GM19240 (cell line): ENCODE data around the gene TRAK2.
"Not testable (repeated sequence)": the region's sequence is repeated elsewhere in the genome, so short reads cannot be mapped to it uniquely, and the experiment has no call there.

ENCODE experiments used
- DNase-seq: peaks from one replicate; pipeline ENCODE4 v3.0.0; 2011; ENCODE audit warnings: low spot score; ENCODE audit not compliant: insufficient read length

TRAK2 gene

DNA sequence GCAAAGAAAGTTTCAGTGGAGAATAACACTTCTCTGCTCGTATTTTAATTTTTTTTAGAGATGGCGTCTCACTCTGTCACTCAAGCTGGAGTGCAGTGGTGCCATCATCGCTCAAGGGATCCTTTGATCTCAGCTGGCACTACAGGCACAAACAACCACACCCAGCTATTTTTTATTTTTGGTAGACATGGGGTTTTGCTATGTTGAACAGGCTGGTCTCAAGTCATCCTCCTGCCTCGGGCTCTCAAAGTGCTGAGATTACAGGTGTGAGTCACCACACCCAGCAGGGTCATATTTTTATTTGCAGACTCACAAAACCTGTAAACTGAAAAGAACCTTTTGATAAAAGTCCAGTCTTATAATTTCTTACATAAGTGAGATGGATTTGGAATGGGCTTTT lies 2.6 kb downstream of the TRAK2 start:
- DNase-seq = no peak

DNA sequence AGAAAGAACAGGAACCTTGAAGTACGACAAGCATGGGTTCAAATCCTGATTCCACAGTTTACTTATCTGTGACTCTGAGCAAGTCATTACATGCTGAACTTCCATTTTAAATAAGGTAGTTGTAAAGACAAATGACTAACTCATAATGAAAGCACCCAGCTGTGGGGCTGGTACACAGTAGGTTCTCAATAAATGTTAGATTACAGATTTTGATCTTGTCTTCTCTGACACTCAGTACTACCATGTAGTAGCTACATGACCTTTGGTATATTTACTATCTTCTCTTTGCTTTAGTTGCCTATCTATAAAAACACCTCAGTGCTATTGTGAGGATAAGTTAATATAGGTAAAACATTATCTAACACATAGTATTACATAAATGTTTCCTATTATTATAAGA lies 3.2 kb downstream of the TRAK2 start:
- no peak for DNase-seq

DNA sequence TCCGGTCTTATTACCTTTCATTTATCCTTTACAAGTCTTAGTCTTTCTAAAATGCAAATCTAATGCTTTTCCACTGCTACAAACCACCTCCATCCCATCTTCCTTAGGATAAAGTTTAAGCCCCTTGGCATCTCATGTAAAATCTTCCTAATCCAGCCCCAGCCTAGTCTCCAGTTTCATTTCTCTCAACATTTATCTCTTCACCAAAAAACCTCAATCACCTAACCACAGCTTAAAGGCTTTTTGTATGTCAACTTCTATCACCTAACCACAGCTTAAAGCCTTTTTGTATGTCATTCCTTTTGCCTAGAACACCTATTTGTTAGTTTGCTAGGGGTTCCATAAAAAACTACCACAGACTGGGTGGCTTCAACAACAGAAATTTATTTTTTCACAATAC lies 4.2 kb downstream of the TRAK2 start:
- no peak for DNase-seq

DNA sequence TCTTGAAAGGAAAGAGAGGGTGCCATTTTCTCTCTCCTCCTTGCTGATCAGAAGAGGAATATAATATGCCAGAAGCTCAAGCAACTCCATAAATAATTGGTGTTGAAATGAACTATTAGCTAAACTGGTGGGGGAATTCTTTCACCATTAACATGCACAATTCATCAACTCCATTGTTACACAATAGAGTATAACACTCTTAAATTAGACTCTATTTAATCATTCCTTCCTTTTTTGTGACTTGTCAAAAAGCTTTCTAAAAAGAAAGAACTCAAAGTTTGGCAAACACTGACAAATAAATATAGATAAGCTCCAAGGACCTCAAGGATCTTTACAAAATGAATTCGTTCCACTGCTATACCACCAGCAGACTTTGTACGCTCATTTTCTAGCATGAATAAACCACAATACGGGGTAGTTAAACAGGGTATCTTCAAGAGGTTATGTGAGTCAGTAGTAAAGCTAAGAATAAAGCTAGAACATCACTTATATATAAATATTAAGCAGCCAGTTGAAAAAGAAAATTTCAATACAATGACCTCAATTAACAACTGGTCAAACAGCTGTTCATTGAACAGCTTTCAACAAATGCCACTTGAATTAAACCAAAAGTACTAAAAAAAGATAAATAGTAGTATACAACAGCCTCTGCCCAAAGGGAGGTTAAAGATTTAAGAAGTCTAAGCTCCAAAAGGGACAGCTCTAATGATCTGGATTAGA lies 6.4 kb downstream of the TRAK2 start:
- no peak for DNase-seq

DNA sequence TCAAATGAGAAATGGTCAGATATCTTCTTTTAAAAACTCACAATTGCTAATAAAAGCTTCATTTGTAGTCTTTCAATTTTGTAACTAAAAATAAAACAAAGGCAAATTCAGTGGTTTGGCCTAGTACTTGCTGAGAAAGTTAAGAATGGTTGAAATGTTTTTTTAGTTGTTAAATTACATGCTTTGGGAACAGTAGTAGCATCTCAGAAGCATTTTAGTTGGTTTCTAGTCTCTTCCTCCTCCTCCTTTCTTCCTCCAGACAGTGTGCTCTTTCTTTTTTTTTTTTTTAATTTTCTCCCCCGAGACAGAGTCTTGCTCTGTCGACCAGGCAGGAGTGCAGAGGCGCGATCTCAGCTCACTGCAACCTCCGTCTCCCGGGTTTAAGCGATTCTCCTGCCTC lies 9.8 kb downstream of the TRAK2 start:
- no peak for DNase-seq

DNA sequence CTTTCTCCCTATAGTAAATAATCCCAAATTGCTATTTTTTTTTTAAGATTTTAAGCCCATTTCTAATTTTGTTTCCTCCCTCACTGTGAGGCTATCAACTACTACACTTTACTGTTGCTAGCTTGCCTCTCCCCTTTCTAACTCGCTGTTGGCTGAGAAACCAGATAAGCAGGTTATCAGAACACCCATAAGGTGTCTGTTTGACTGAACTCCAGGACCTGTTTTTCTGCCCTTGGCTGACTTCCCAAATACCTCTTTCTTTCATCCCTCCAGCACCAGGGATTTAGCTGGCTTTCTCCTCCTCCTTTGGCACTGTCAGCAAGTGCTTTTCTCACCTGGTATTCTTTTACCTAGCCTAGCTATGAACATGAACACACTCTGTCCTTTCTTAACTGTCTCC lies 11.1 kb downstream of the TRAK2 start:
- DNase-seq = no peak

DNA sequence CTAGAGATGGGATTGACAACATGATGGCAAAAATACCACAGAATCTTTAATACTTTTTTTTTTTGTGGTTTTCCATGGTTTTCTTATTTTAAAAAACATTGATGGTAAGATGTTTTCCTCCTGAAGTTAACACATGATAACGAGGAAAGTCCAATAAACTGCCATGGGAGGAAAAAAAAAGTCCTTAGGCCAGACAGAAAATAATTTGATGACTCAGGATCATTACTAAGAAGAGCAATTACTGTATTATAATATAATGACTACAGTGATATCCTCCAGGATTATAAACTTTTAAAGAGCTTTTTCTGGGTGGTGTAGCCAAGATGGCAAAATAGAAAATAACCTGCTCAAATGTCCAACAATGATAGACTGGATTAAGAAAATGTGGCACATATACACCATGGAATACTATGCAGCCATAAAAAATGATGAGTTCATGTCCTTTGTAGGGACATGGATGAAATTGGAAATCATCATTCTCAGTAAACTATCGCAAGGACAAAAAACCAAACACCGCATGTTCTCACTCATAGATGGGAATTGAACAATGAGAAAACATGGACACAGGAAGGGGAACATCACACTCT lies 11.8 kb downstream of the TRAK2 start:
- DNase-seq = not testable (repeated sequence)

DNA sequence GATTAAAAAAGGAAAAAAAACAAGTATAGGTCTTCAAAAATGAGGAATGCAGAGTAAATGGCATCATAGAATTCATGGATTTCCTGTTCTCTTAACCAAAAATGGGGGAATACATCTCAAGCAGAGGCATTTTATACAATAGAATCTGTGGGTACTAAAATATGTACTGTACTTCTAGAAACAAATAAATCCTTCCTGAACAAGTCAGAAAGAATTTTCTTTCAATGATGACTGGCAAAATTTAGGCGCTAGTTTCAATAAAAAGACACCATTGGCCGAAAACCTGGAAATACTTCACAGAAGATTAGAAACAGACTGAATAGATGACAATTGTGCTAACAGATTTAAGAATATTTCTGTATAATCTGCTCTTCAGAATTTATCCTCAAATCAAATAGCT lies 15.1 kb downstream of the TRAK2 start:
- no peak for DNase-seq

DNA sequence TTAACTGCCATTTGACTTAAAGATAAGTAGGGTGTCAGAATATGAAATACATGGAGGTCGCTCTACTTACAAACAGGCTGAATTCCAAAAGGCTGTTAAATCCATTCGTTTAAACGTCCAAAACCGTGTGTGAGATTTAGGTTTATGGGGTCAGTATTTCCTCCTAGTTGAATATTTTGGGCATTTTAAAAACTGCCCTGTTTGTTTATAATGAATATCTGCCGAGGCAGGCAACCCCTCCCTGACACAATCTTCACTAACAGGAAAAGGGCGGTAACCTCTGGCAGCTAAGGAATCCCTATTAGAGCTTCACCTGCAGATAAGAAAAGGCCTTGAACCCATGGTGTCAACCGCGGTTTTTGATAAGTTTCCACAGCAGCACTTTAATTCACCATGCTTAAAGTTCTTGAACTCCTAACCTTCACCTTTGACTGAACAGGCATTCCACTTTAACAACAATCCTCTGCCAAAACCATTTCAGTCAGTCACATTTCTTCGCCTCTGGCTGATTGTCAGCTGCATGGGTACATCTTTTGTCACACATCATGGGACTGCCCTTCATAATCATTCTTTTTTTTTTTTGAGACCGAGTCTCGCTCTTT lies 17.8 kb downstream of the TRAK2 start:
- no peak for DNase-seq

DNA sequence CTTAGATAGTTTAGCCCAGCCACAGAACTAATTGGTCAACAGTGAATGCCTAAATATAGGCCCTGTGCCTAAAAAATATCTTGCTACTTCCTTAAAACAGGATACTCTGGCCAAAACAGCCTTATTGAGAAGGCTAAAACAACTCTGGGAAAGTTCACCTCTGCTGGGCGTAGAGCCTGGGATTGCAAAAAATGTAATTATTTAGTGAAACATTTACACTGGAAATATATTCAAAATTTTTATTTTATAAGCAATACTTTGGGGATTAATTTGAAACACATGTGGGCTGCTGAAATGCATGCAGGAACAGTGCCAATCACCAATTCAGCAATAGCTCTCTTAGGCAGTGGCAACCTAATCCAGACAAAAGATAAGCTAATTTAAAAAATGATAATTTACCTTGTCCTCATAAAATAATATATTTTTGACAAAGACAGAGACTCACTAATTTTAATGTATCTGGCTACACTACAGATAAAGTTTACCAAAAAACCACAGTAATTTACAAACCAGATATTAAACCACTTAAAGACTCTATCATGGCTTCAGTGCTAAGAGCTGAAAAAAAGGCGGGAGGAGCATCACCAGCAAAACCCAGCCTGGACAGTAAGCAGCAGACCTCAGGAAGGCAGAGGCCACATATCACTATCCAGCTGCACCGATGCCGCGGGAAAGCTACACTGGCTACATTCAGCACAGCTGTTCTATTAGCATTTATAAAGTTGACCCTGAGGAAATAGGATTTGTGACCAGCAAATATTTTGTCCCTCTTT lies 18.5 kb downstream of the TRAK2 start:
- DNase-seq = no peak

DNA sequence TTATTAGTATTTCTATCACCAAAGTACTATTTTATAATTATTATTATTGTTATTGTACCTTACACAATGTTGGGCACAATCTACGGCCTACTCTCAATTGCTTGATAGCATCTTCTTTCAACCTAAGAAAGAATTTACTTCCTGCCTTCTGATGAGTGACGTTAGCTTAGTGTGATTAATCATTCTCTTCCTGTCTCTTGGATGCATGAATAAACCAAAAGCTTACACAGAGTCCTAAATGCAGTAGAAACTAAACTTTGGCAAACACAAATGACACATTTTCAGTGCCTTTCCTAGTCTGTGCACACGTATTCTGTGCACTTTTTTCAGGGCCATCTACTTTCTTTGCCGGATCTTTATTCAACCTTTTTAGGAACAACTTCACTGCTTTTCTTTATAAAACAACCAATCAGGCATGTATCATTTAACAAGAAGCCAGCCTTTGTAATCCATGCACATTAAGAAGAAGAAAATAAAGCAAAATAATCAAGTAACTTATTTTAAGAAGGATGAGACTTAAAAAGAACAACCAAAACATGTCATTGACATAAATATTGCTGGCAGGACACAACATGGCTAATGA lies 19.1 kb downstream of the TRAK2 start:
- no peak for DNase-seq

DNA sequence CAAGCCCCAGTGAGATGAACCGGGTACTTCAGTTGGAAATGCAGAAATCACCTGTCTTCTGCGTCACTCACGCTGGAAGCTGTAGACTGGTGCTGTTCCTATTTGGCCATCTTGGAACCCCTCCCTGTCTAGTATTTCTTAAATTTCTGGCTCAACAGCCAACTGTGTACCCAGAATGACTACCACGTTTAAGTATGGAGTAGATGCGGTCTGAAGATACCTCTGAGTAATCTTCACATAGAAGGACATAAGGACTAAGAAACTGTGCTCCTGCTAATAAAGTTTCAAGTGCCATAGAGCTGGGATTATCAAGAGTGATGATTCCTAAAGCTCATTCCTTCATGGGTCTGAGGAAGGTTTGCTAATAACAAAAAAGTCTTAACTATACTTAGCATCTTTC lies 20.4 kb downstream of the TRAK2 start:
- no peak for DNase-seq

DNA sequence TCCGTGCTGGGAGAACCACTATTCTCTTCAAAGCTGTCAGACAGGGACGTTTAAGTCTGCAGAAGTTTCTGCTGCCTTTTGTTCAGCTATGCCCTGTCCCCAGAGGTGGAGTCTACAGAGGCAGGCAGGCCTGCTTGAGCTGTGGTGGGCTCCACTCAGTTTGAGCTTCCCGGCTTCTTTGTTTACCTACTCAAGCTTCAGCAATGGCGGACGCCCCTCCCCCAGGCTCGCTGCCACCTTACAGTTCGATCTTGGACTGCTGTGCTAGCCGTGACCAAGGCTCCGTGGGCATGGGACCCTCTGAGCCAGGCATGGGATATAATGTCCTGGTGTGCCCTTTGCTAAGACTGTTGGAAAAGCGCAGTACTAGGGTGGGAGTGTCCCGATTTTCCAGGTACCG lies 20.9 kb downstream of the TRAK2 start:
- not testable (repeated sequence) for DNase-seq

DNA sequence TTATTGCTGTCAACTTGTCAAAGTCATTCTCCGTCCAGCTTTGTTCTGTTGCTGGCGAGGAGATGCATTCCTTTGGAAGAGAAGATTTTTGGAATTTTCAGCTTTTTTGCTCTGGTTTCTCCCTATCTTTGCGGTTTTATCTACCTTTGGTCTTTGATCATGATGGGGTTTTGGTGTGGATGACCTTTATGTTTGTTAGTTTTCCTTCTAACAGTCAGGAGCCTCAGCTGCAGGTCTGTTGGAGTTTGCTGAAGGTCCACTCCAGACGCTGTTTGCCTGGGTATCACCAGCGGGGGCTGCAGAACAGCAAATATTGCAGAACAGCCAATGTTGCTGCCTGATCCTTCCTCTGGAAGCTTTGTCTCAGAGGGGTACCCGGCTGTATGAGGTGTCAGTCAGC lies 21.4 kb downstream of the TRAK2 start:
- not testable (repeated sequence) for DNase-seq

DNA sequence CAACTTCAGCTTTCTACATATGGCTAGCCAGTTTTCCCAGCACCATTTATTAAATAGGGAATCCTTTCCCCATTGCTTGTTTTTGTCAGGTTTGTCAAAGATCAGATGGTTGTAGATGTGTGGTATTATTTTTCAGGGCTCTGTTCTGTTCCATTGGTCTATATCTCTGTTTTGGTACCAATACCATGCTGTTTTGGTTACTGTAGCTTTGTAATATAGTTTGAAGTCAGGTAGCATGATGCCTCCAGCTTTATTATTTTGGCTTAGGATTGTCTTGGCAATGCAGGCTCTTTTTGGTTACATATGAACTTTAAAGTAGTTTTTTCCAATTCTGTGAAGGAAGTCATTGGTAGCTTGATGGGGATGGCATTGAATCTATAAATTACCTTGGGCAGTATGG lies 22.9 kb downstream of the TRAK2 start:
- DNase-seq = not testable (repeated sequence)

DNA sequence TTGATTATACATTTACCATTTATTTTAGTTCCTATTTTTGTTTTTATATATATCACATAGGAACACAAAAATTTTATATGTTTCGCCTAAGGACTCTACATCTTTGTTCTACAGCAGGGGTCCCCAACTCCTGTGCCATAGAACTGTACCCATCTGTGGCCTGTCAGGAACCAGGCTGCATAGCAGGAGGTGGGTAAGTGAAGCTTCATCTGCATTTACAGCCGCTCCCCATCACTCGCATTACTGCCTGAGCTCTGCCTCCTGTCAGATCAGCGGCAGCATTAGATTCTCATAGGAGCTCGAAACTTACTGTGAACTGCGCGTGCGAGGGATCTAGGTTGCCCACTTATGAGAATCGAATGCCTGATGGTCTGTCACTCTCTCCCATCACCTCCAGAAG lies 25.3 kb downstream of the TRAK2 start:
- no peak for DNase-seq

DNA sequence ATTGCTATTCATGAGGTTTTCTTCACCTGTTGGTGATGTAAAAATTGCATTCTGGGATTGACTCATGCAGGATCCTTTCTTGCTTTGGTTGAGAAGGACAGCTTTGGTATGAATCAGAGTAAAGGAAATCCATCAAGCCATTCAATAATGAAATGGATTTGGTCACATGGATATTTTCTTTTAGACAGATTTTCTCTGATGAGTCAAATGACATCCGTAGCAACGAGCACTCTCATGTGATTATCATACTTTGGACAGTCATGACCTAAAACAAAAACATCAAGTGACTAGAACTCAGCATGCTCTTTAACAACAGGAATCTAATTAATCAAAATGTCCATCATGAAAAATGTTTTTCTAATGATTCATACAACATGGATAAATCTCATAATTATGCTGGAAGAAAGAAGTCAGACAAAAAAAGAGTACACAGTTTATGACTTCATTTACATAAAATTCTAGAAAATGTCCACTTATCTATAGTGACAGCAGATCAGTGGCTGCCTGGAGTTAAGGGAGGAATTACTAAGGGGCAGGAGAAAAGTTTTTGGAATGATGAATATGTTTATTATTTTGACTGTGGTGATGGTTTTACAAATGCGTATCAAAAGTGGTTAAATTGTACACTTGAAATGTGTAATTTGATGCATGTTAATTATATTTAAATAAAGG lies 30.7 kb downstream of the TRAK2 start:
- DNase-seq = no peak

DNA sequence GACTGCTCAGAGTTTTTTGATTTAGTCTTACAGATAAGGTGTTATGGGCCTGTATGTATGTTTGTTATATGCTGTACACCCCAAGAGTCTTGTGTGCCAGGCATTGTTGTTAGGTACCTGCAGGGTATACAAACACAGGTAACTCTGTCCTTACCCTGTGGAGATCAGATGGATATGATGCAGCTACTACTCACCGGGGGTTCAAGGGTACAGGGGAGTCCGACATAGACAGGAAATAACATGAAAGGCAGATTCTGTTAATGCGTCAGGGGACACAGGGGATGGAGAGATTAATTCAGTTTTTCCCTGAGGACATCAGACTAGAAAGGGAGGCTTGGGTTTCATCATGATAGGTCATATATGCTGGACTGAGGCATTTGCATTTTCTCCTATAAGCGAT lies 31.3 kb downstream of the TRAK2 start:
- no peak for DNase-seq

DNA sequence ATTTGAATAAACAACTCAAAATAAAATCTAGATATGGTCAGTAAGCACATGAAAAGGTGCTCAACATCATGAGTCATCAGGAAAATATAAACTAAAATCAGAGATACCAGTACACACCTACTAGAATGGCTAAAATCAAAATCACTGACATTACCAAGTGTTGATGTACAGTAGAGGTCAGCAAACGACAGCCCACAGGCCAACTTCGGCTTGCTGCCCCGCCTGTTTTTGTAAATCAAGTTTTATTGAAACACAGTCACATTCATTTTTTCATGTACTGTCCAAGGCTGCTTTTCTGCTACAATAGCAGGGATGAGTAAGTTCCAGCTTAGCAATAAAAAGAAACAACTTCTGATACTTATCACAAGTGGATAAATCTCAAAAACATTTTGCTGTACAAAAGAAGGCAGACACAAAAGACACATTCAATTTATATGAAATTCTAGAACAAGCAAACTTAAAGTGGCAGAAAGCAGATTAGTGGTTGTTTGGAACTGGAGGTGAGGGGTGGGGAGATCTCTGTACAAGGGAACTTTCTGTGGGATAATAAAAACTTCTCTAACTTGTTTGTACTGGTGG lies 32.1 kb downstream of the TRAK2 start:
- no peak for DNase-seq

DNA sequence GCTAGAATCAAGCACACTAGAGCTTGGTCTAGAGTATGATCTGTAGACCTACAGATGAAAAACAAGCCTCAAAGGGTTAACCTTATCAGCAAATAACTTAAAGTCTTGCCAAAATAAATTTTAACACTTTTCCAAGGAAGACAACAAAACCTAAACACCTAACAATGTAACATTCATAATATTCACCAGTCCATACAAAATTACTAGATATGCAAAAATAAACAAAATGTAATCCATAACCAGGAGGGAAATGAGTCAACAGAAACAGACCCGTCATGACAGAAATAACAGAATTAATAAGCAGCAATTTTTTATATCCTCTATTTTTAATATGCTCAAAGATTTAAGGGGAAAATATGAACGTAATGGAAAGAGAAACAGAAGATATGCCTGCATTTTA lies 36.1 kb downstream of the TRAK2 start:
- DNase-seq = no peak
